CD4-positive, alpha-beta T cell treated with Interleukin-15 for 4 hours (primary cell): ENCODE data around the gene RNF13.
"Not testable (repeated sequence)": the region's sequence is repeated elsewhere in the genome, so short reads cannot be mapped to it uniquely, and the experiment has no call there.

Experiments used
- DNase-seq: peaks from one replicate; pipeline ENCODE4 v3.0.0-alpha.2; 2020; ENCODE audit warnings: low spot score

RNF13 gene

DNA sequence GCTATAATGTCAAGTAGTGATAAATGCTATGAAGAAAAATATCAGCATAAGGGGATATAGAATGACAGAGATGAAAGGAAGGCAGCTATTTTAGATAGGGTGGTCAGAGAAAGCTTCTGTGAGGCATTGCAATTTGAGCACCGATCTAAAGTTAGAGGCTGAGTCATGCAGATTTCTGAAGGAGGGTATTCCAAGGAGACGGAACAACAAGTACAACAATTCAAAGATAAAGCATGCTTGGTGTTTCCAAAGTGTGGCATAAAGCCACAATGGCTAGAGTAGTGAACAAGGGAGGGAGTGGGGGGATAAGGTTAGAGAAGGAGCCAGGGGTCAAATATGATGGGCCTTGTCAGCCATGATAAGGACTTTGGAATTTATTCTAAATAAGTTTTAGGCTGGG, 85.8 kb downstream of the RNF13 start:
- DNase-seq = no peak

DNA sequence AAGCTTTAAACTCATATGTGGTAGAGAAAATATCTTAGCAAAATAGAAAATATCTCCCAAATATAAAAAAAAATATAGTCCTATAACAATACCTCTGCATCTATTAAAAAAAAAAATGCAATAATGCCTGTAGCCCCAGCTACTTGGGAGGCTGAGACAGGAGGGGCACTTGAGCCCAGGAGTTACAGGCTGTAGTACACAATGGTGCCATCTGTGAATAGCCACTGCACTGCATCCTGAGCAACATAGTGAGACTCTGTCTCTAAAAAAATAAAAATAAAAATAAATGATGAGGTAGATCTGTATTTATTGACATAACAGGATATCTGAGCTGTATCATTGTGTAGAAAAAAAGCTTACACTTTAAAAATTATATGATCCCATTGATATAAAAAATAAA, 87.3 kb downstream of the RNF13 start:
- no peak for DNase-seq

- no peak for DNase-seq
These were observed 88.8 kb downstream of the RNF13 start for GRCh38 chr3:149901770-149902169.

DNA sequence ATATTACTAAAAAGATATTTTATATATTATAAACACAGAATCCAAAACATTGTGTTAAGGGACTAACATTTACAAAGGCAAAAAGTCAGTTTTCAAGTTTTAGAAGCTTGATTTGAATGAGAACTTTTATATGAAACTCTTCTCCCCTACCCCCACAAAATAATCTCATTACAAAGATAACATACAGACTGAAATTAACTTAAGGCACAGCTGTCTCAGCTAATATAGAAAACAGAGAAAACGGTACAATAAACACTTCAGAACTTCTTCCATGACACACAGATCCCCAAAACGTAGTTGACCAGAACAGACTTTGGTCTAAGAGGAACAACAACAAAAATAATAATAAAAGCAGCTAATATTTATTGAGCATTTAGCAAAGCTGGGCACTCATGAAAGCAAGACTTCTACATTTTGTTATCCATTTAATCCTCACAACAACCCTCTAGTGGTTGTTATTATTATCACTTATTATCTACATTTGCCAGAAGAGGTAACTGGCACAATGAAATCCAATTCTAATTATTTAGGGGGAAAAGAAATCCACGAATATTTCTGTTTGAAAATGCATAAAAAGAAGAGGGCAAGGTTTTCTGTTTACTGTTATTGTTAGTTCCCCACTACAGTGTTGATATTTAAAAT, 89.6 kb downstream of the RNF13 start:
- DNase-seq = no peak

- DNase-seq = no peak
These were observed 93.0 kb downstream of the RNF13 start for GRCh38 chr3:149906036-149906435.

GRCh38 chr3:149908424-149908957, 95.5 kb downstream of the RNF13 start:
- DNase-seq = no peak

GRCh38 chr3:149909923-149910322, 96.9 kb downstream of the RNF13 start:
- DNase-seq = no peak

DNA sequence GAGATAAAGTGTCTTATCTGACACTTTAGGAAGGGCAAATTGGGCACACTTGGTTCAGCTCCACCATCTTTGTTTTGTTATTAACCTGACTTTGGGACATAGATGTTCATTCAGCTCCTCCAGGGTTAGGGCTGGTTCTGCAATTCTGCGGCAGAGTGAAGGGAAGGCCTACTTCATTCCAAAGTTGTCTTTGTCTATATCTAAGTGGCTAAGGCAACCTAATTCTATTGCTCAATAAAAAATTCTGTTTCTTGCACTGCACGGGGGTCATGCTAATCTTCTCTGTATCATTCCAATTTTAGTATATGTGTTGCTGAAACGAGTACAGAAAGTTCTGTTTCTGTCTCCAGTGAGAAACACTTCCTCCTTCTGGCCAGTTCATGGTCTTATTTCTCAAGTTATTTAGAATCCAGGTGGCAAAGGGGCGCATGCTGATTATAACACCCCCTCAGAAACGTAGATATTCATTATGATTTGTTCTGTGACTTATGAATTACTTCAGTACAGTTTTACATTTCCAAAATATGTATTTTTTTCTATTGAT, 104.2 kb downstream of the RNF13 start:
- no peak for DNase-seq

GRCh38 chr3:149919509-149919908, 106.5 kb downstream of the RNF13 start:
- no peak for DNase-seq

- DNase-seq = no peak
These were observed 107.1 kb downstream of the RNF13 start for GRCh38 chr3:149920119-149920518.

DNA sequence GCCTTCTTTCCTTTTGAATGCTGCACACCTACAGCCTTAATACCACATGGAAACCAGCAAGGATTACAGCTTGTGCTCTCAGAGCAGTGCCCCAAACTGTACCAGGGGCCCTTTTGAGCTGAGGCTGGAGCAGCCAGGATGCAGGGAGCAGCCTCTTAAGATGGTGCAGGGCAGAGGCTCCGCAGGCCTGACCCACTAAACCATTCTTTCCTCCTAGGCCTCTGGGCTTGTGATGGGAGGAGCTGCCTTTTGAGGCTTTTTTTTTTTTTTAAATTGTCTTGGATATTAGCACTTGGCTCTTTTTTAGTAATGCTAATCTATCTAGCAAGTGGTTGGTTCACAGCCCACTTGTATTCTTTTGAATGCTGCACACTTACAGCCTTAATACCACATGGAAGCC, 120.0 kb downstream of the RNF13 start:
- DNase-seq = no peak

DNA sequence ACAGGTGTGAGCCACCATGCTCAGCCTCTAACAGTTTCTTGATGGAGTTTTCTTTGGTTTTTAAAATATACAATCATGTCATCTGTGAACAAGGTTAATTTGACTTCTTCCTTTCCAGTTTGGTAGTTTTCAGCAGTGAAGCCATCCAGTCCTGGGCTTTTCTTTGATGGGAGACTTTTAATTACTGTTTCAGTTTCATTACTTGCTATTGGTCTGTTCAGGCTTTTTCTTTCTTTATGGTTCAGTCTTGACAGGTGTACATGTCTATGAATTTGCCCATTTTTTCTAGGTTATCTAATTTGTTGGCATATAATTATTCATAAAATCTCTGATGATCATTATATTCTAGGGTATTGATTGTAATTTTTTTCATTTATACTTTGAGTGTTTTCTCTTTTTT, 120.8 kb downstream of the RNF13 start:
- DNase-seq = no peak

DNA sequence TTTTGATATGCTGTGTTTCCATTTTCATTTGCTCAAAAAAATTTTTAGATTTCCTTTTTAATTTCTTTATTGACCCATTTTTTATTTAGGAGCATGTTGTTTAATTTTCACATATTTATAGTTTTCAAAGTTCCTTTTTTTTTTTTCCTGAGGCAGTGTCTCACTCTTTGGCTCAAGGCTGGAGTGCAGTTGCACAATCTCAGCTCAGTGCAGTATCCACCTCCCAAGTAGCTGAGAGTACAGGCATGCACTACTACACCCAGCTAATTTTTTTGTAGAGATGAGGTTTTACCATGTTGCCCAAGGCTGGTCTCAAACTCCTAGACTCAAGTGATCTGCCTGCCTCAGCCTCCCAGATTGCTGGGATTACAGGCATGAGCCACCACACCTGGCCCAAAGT, 121.5 kb downstream of the RNF13 start:
- no peak for DNase-seq

GRCh38 chr3:149936812-149937230, 123.8 kb downstream of the RNF13 start:
- peak; percentile 52 for DNase-seq

- DNase-seq = not testable (repeated sequence)
These were observed 125.5 kb downstream of the RNF13 start for GRCh38 chr3:149938392-149939055.

- DNase-seq = no peak
These were observed 128.2 kb downstream of the RNF13 start for GRCh38 chr3:149941186-149941585.

DNA sequence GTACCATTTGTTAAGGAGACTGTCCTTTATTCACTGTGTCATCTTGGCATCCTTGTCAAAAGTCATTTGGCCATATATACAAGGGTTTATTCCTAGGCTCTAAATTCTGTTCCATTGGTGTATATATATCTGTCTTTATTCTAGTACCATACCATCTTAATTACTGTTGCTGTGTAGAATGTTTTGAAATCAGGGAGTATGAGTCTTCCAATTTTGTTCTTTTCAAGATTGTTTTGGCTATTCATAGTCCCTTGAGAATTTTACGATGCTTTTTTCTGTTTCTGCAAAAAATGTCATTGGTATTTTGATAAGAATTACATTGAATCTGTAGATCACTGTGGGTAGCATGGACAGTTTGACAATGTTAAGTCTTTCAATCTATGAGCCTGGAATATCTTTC, 128.9 kb downstream of the RNF13 start:
- DNase-seq = no peak

DNA sequence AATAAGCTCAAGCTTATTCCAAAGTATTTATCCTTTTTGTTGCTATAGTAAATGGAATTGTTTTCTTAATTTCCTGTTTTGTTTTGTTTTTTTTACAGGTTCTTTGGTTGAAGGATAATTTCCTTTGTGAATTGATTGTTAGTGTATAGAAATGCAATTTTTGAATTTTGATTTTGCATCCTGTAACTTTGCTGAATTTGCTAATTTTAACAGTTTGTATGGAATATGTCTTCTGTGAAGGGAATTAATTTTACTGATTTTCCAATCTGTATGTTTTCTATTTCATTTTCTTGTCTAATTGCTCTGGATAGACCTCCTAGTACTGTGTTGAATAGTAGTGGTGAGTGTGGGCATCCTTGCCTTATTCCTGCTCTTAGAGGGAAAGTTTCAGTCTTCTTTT, 129.4 kb downstream of the RNF13 start:
- no peak for DNase-seq

GRCh38 chr3:149943966-149944365, 131.0 kb downstream of the RNF13 start:
- DNase-seq = not testable (repeated sequence)

DNA sequence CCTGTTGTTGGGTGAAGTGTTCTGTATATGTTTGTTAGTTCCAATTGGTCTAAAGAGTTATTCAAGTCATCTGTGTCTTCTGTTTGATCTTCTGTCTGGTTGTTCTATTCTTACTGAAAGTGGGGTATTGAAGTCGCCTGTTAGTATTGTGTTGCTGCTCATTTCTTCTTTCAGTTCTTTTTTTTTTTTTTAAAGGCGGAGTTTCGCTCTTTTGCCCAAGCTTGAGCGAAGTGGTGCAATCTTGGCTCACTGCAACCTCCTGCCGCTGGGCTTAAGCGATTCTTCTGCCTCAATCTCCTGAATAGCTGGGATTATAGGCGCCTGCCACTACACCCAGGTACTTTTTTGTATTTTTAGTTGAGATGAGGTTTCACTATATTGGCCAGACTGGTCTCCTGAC, 134.2 kb downstream of the RNF13 start:
- no peak for DNase-seq

DNA sequence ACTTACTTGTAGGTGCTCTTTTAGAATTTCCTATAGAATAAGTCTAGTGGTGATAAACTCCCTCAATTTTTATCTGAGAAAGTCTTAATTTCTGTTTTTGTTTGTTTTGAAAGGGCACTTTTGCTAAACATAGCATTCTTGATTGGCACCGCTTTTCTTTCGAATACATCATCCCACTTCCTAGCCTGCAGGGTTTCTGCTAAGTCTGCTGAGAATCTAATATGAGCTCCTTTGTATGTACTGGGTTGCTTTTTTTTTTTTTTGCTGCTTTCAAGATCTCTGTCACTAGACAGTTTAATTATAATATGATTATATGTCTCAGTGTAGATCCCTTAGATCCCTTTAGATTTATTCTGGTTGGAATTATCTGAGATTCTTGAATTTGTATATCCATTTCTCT, 136.2 kb downstream of the RNF13 start:
- DNase-seq = no peak

DNA sequence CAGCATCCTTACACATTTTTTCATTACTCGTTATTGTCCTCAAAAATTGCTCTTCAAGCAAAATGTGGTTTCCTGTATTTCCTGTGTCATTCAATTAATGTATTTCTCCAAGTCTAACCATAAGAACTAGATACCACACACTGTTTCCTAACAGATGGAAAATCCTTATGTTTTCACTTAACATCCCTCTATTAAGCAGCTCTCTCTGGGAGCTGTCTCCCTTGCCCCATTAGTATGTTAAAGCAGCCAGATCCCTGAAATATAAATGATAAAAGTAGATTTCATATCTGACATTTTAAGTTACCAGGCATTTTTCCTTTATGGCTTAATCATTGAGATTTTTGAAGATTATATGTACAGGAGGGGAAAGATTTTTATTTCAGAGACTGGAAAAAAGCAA, 141.8 kb downstream of the RNF13 start:
- no peak for DNase-seq

- DNase-seq = no peak
These were observed 142.4 kb downstream of the RNF13 start for GRCh38 chr3:149955449-149955848.
